ENCODE measurements around the gene HTR1D. TPM values are rescaled to one million over a fixed set of nuclear protein-coding genes. Genes with fewer than 3 reads are reported as not detected.
"Not testable (repeated sequence)": the region's sequence is repeated elsewhere in the genome, so short reads cannot be mapped to it uniquely, and the experiment has no call there.

The HTR1D gene
- total RNA-seq, 2 donors from 2014 or later: not detected

GRCh38 chr1:23239638-23240295 is 22.5 kb upstream of the HTR1D start:
- H3K4me1 ChIP-seq (ENCODE audit: control insufficient read depth in 1 of 2, low read depth in 2 of 2): no peaks in the 10 kb centered on the region
- DNase-seq (ENCODE audit: low spot score) (no peak), ATAC-seq (ENCODE audit: insufficient number of reproducible peaks, low FRiP score, low read depth) (no peak)
- no peaks in the 10 kb centered on the region for H3K36me3 ChIP-seq
- no peaks in the 10 kb centered on the region for H3K27me3 ChIP-seq (replicated peaks; ENCODE audit: insufficient read depth)
- H3K4me3 ChIP-seq: no peak overlapping the region
- H3K9me3 ChIP-seq: no peaks in the 10 kb centered on the region
- H3K27ac ChIP-seq: no peak overlapping the region
- TF ChIP-seq CTCF (IDR thresholded peaks at IDR 0.05): no peak

- ATAC-seq (ENCODE audit: insufficient number of reproducible peaks, low FRiP score, low read depth): no peak
Measured at GRCh38 chr1:23238565-23238964, 21.3 kb upstream of the HTR1D start.

GRCh38 chr1:23237508-23237907 is 20.2 kb upstream of the HTR1D start:
- H3K4me3 ChIP-seq: no peak overlapping the region
- no peaks in the 10 kb centered on the region for H3K36me3 ChIP-seq
- H3K27ac ChIP-seq: no peak overlapping the region
- no peaks in the 10 kb centered on the region for H3K4me1 ChIP-seq (ENCODE audit: control insufficient read depth in 1 of 2, low read depth in 2 of 2)
- ATAC-seq (ENCODE audit: insufficient number of reproducible peaks, low FRiP score, low read depth) (no peak), DNase-seq (ENCODE audit: low spot score) (no peak)
- no peaks in the 10 kb centered on the region for H3K9me3 ChIP-seq
- no peak for TF ChIP-seq CTCF (IDR thresholded peaks at IDR 0.05)
- no peaks in the 10 kb centered on the region for H3K27me3 ChIP-seq (replicated peaks; ENCODE audit: insufficient read depth)

More at GRCh38 chr1:23238565-23238964, 21.3 kb upstream of the HTR1D start:
- no peak for DNase-seq (ENCODE audit: low spot score)
- Histone ChIP-seq H3K4me1 (ENCODE audit: control insufficient read depth in 1 of 2, low read depth in 2 of 2) (no peaks in the 10 kb centered on the region), H3K27ac (no peak overlapping the region), H3K27me3 (replicated peaks; ENCODE audit: insufficient read depth) (no peaks in the 10 kb centered on the region), H3K4me3 (no peak overlapping the region), H3K36me3 (no peaks in the 10 kb centered on the region), H3K9me3 (no peaks in the 10 kb centered on the region)
- no peak for TF ChIP-seq CTCF (IDR thresholded peaks at IDR 0.05)

GRCh38 chr1:23227806-23228205 is 10.5 kb upstream of the HTR1D start:
- Histone ChIP-seq H3K4me3 (no peak overlapping the region), H3K36me3 (no peaks in the 10 kb centered on the region), H3K27me3 (replicated peaks; ENCODE audit: insufficient read depth) (no peaks in the 10 kb centered on the region), H3K9me3 (no peaks in the 10 kb centered on the region), H3K27ac (no peak overlapping the region), H3K4me1 (ENCODE audit: control insufficient read depth in 1 of 2, low read depth in 2 of 2) (no peaks in the 10 kb centered on the region)
- no peak for TF ChIP-seq CTCF (IDR thresholded peaks at IDR 0.05)
- no peak for DNase-seq (ENCODE audit: low spot score)
- ATAC-seq (ENCODE audit: insufficient number of reproducible peaks, low FRiP score, low read depth): no peak

GRCh38 chr1:23224739-23225648 is 7.7 kb upstream of the HTR1D start:
- no peaks in the 10 kb centered on the region for H3K4me1 ChIP-seq (ENCODE audit: control insufficient read depth in 1 of 2, low read depth in 2 of 2)
- H3K4me3 ChIP-seq: no peak overlapping the region
- H3K9me3 ChIP-seq: no peaks in the 10 kb centered on the region
- ATAC-seq (ENCODE audit: insufficient number of reproducible peaks, low FRiP score, low read depth) (no peak), DNase-seq (ENCODE audit: low spot score) (no peak)
- no peaks in the 10 kb centered on the region for H3K27me3 ChIP-seq (replicated peaks; ENCODE audit: insufficient read depth)
- H3K36me3 ChIP-seq: no peaks in the 10 kb centered on the region
- TF ChIP-seq CTCF (IDR thresholded peaks at IDR 0.05): no peak
- H3K27ac ChIP-seq: no peak overlapping the region

GRCh38 chr1:23223963-23224362 is 6.7 kb upstream of the HTR1D start:
- H3K4me3 ChIP-seq; H3K27me3 ChIP-seq (replicated peaks; ENCODE audit: insufficient read depth); H3K4me1 ChIP-seq (ENCODE audit: control insufficient read depth in 1 of 2, low read depth in 2 of 2); DNase-seq (ENCODE audit: low spot score); H3K9me3 ChIP-seq; H3K27ac ChIP-seq; ATAC-seq (ENCODE audit: insufficient number of reproducible peaks, low FRiP score, low read depth); H3K36me3 ChIP-seq: not testable (repeated sequence)

- not testable (repeated sequence) for ATAC-seq (ENCODE audit: insufficient number of reproducible peaks, low FRiP score, low read depth); H3K27me3 ChIP-seq (replicated peaks; ENCODE audit: insufficient read depth); DNase-seq (ENCODE audit: low spot score); H3K9me3 ChIP-seq; H3K36me3 ChIP-seq; H3K4me3 ChIP-seq; H3K27ac ChIP-seq; H3K4me1 ChIP-seq (ENCODE audit: control insufficient read depth in 1 of 2, low read depth in 2 of 2)
Measured at GRCh38 chr1:23223490-23223951, 6.2 kb upstream of the HTR1D start.

Measured in thoracic aorta (tissue), 2 donors.